HepG2 (cell line): Measurements from ENCODE around the gene CNNM4. TPM values are rescaled to one million over a fixed set of nuclear protein-coding genes. Genes with fewer than 3 reads are reported as not detected.
A peak's percentile ranks its signal among the peaks of the same experiment; 100 is the strongest.

Experiments used
- ERF ChIP-seq: IDR thresholded peaks from 2 replicates; pipeline ENCODE4 v1.6.1; 2018; ENCODE audit warnings: missing biosample characterization, missing genetic modification reagents
- NBN ChIP-seq: fragments of 450-650 bp; conservative IDR thresholded peaks from 2 replicates; pipeline ENCODE4 v1.6.1; 2017
- POGZ ChIP-seq: sonication (generic); formaldehyde crosslinking; IDR thresholded peaks from 2 replicates; pipeline ENCODE4 v1.4.0; 2020; ENCODE audit warnings: mild to moderate bottlenecking, missing genetic modification reagents
- RXRA ChIP-seq: sonication (generic); formaldehyde crosslinking; IDR thresholded peaks from 2 replicates; pipeline ENCODE4 v1.5.1; 2020; ENCODE audit warnings: missing genetic modification reagents
- SNRNP70 ChIP-seq: fragments of 200-400 bp; formaldehyde crosslinking; IDR thresholded peaks from 2 replicates; pipeline ENCODE4 v1.6.1; 2017; ENCODE audit warnings: mild to moderate bottlenecking, low read depth, low read length, moderate library complexity
- SUZ12 ChIP-seq: fragments of 150-350 bp; IDR thresholded peaks from 2 replicates; pipeline ENCODE4 v1.6.1; 2014; ENCODE audit warnings: low read depth, low read length
- U2AF2 ChIP-seq: fragments of 200-400 bp; formaldehyde crosslinking; IDR thresholded peaks from 2 replicates; pipeline ENCODE4 v1.6.1; 2017; ENCODE audit warnings: low read depth, mild to moderate bottlenecking, low read length
- ZBTB8A ChIP-seq: sonication (generic); formaldehyde crosslinking; IDR thresholded peaks from 2 replicates; pipeline ENCODE4 v1.4.0; 2020; ENCODE audit warnings: mild to moderate bottlenecking, low read depth, missing genetic modification reagents, borderline replicate concordance
- ZEB1 ChIP-seq: IDR thresholded peaks from 2 replicates; pipeline ENCODE4 v1.6.1; 2012; ENCODE audit warnings: mild to moderate bottlenecking, low read depth, inconsistent platforms; ENCODE audit not compliant: insufficient replicate concordance
- ZFY ChIP-seq: sonication (generic); formaldehyde crosslinking; IDR thresholded peaks from 2 replicates; pipeline ENCODE4 v1.4.0; 2020; ENCODE audit warnings: missing genetic modification reagents
- ZNF20 ChIP-seq: sonication (generic); formaldehyde crosslinking; IDR thresholded peaks from 2 replicates; pipeline ENCODE4 v1.4.0; 2020; ENCODE audit warnings: mild to moderate bottlenecking, moderate library complexity, missing genetic modification reagents
- ZNF629 ChIP-seq: sonication (generic); formaldehyde crosslinking; conservative IDR thresholded peaks from 2 replicates; pipeline ENCODE4 v1.5.0; 2020; ENCODE audit warnings: missing genetic modification reagents
- ZNF841 ChIP-seq: sonication (generic); formaldehyde crosslinking; IDR thresholded peaks from 2 replicates; pipeline ENCODE4 v1.8.1; 2023; ENCODE audit warnings: missing genetic modification reagents, borderline replicate concordance
- polyA plus RNA-seq, 8 experiments: library from polyadenylated mRNA; depleted of rRNA in 3 of 8; stranded (reverse) in 7 of 8; unstranded in 1 of 8; fragments of >200 nt; fragmentation: Illumina TruSeq in 4 of 8; extraction: Trizol in 4 of 8; gene quantifications; 2 replicates each; pipeline versions ENCODE4 v1.2.1 to v1.2.3, GENCODE V29; 2011 to 2016; ENCODE audit warnings: low read depth in 4 of 8, missing spikeins in 1 of 8, mixed read lengths in 1 of 8; ENCODE audit not compliant: insufficient read depth in 1 of 8
- total RNA-seq, 5 experiments: library from RNA; depleted of rRNA; stranded (reverse); fragments of >200 nt; fragmentation: Illumina TruSeq; extraction: Trizol; gene quantifications; 2 replicates each; pipeline ENCODE4 v1.2.3, GENCODE V29; 2016; ENCODE audit warnings: low read depth in 1 of 5
- TF ChIP-seq, protein P1 (sequence below): sonication (generic); formaldehyde crosslinking; IDR thresholded peaks from 2 replicates; pipeline ENCODE4 v1.9.0; 2021; ENCODE audit warnings: missing genetic modification reagents, borderline replicate concordance
- TF ChIP-seq, protein P2 (sequence below): sonication (generic); formaldehyde crosslinking; IDR thresholded peaks from 2 replicates; pipeline ENCODE4 v1.5.1; 2020; ENCODE audit warnings: mild to moderate bottlenecking, missing genetic modification reagents
- TF ChIP-seq, protein P3 (sequence below): IDR thresholded peaks from 2 replicates; pipeline ENCODE4 v1.6.1; 2016
- TF ChIP-seq, protein P4 (sequence below): sonication (generic); formaldehyde crosslinking; IDR thresholded peaks from 2 replicates; pipeline ENCODE4 v1.5.0; 2020; ENCODE audit warnings: mild to moderate bottlenecking, missing genetic modification reagents
- TF ChIP-seq, protein P5 (sequence below): sonication (generic); formaldehyde crosslinking; IDR thresholded peaks from 2 replicates; pipeline ENCODE4 v1.9.0; 2022; ENCODE audit warnings: missing genetic modification reagents, mild to moderate bottlenecking, borderline replicate concordance

CNNM4 gene
- total and polyA plus RNA-seq, 2 of the 13 experiments (the other 11 are each of a cell fraction or from before 2014, with no cell fraction given) = 5.9 to 8.4 TPM

DNA sequence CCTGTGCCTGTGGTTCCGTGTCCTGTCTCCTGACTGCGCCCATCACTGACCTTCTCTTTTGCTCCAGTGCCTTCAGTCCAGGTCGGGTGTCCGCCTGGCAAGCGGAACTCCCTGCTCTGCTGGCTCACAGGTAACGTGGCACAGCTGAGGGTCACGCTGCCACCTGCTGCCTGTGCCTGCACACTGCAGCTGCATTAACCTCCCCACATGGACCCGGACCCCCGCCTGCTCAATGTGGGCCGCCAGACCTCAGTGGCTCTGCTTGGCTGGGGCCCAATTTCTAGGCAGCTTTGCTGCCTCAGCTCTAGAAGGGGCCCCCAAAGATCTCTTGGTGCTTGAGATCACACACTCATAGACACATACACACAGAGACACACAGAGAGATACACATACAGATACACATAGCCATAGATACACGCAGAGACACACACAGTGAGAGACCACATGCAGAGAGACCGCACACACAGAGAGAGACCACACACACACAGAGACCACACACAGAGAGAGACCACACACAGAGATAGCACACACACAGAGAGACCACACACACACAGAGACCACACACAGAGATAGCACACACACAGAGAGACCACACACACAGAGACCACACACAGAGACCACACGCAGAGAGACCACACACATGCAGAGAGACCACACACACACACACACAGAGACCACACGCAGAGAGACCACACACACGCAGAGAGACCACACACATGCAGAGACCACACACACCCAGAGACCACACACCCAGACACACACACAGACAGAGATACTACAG is 40.5 kb downstream of the CNNM4 start (continued):
- TF ChIP-seq SUZ12 (no peak), ZFY (CRISPR knock-in tag) (no peak; the same call in 1 of the 2 replicates), RXRA (CRISPR knock-in tag) (0 out of 2 replicates have a peak, but pooled peaks have one; percentile 27), ZEB1 (no peak), NBN (no peak), U2AF2 (no peak), ERF (peak; percentile 65; the same call in 1 of the 2 replicates), POGZ (CRISPR knock-in tag) (no peak), SNRNP70 (no peak), ZNF629 (CRISPR knock-in tag) (no peak), ZNF841 (CRISPR knock-in tag) (no peak), ZNF20 (CRISPR knock-in tag) (no peak), ZBTB8A (CRISPR knock-in tag) (no peak)
- TF ChIP-seq, protein P1, sequence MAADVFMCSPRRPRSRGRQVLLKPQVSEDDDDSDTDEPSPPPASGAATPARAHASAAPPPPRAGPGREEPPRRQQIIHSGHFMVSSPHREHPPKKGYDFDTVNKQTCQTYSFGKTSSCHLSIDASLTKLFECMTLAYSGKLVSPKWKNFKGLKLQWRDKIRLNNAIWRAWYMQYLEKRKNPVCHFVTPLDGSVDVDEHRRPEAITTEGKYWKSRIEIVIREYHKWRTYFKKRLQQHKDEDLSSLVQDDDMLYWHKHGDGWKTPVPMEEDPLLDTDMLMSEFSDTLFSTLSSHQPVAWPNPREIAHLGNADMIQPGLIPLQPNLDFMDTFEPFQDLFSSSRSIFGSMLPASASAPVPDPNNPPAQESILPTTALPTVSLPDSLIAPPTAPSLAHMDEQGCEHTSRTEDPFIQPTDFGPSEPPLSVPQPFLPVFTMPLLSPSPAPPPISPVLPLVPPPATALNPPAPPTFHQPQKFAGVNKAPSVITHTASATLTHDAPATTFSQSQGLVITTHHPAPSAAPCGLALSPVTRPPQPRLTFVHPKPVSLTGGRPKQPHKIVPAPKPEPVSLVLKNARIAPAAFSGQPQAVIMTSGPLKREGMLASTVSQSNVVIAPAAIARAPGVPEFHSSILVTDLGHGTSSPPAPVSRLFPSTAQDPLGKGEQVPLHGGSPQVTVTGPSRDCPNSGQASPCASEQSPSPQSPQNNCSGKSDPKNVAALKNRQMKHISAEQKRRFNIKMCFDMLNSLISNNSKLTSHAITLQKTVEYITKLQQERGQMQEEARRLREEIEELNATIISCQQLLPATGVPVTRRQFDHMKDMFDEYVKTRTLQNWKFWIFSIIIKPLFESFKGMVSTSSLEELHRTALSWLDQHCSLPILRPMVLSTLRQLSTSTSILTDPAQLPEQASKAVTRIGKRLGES (CRISPR knock-in tag) = no peak
- TF ChIP-seq, protein P2, sequence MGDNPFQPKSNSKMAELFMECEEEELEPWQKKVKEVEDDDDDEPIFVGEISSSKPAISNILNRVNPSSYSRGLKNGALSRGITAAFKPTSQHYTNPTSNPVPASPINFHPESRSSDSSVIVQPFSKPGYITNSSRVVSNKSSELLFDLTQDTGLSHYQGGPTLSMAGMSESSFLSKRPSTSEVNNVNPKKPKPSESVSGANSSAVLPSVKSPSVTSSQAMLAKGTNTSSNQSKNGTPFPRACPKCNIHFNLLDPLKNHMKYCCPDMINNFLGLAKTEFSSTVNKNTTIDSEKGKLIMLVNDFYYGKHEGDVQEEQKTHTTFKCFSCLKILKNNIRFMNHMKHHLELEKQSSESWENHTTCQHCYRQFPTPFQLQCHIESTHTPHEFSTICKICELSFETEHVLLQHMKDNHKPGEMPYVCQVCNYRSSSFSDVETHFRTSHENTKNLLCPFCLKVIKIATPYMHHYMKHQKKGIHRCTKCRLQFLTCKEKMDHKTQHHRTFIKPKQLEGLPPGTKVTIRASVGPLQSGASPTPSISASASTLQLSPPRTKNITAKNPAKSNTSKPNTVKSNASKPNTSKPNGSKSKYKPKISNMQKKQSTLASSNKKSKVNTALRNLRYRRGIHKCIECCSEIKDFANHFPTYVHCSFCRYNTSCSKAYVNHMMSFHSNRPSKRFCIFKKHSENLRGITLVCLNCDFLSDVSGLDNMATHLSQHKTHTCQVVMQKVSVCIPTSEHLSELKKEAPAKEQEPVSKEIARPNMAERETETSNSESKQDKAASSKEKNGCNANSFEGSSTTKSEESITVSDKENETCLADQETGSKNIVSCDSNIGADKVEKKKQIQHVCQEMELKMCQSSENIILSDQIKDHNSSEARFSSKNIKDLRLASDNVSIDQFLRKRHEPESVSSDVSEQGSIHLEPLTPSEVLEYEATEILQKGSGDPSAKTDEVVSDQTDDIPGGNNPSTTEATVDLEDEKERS (CRISPR knock-in tag) = no peak
- TF ChIP-seq, protein P3, sequence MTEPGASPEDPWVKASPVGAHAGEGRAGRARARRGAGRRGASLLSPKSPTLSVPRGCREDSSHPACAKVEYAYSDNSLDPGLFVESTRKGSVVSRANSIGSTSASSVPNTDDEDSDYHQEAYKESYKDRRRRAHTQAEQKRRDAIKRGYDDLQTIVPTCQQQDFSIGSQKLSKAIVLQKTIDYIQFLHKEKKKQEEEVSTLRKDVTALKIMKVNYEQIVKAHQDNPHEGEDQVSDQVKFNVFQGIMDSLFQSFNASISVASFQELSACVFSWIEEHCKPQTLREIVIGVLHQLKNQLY = no peak
- TF ChIP-seq, protein P4, sequence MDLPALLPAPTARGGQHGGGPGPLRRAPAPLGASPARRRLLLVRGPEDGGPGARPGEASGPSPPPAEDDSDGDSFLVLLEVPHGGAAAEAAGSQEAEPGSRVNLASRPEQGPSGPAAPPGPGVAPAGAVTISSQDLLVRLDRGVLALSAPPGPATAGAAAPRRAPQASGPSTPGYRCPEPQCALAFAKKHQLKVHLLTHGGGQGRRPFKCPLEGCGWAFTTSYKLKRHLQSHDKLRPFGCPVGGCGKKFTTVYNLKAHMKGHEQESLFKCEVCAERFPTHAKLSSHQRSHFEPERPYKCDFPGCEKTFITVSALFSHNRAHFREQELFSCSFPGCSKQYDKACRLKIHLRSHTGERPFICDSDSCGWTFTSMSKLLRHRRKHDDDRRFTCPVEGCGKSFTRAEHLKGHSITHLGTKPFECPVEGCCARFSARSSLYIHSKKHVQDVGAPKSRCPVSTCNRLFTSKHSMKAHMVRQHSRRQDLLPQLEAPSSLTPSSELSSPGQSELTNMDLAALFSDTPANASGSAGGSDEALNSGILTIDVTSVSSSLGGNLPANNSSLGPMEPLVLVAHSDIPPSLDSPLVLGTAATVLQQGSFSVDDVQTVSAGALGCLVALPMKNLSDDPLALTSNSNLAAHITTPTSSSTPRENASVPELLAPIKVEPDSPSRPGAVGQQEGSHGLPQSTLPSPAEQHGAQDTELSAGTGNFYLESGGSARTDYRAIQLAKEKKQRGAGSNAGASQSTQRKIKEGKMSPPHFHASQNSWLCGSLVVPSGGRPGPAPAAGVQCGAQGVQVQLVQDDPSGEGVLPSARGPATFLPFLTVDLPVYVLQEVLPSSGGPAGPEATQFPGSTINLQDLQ (CRISPR knock-in tag) = no peak
- TF ChIP-seq, protein P5, sequence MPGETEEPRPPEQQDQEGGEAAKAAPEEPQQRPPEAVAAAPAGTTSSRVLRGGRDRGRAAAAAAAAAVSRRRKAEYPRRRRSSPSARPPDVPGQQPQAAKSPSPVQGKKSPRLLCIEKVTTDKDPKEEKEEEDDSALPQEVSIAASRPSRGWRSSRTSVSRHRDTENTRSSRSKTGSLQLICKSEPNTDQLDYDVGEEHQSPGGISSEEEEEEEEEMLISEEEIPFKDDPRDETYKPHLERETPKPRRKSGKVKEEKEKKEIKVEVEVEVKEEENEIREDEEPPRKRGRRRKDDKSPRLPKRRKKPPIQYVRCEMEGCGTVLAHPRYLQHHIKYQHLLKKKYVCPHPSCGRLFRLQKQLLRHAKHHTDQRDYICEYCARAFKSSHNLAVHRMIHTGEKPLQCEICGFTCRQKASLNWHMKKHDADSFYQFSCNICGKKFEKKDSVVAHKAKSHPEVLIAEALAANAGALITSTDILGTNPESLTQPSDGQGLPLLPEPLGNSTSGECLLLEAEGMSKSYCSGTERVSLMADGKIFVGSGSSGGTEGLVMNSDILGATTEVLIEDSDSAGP (CRISPR knock-in tag) = peak; percentile 76; the same call in 1 of the 2 replicates
